SK-N-SH treated with all-trans-retinoic acid at 6 μM for 48 hours (cell line): ENCODE measurements around the gene ESPNL.

Experiments used
- ATAC-seq: fragments of 200-7000 bp; cut with Tn5 transposase; 3 replicates; pipeline ENCODE4 v1.9.1; 2020; ENCODE audit warnings: mild to moderate bottlenecking, moderate library complexity
- ARNTL ChIP-seq: fragments of 450-650 bp; formaldehyde crosslinking; IDR thresholded peaks from 2 replicates; pipeline ENCODE4 v1.5.0; 2020; ENCODE audit warnings: low read depth, mild to moderate bottlenecking, moderate library complexity, borderline replicate concordance
- BACH2 ChIP-seq: fragments of 250-450 bp; sonication (Bioruptor Pico); IDR thresholded peaks from 2 replicates; pipeline ENCODE4 v1.9.0; 2021; ENCODE audit warnings: mild to moderate bottlenecking, borderline replicate concordance
- ESRRG ChIP-seq: fragments of 250-450 bp; sonication (Bioruptor Pico); IDR thresholded peaks from 2 replicates; pipeline ENCODE4 v1.6.1; 2021; ENCODE audit warnings: mild to moderate bottlenecking
- GLIS3 ChIP-seq: fragments of 250-450 bp; sonication (Bioruptor Pico); IDR thresholded peaks from 2 replicates; pipeline ENCODE4 v1.5.0; 2020; ENCODE audit warnings: mild to moderate bottlenecking, moderate library complexity
- OSR1 ChIP-seq: fragments of 250-450 bp; sonication (Bioruptor Pico); IDR thresholded peaks from 2 replicates; pipeline ENCODE4 v1.8.0; 2022; ENCODE audit warnings: moderate library complexity, mild to moderate bottlenecking, inconsistent platforms
- PPARA ChIP-seq: fragments of 250-450 bp; sonication (Bioruptor Pico); IDR thresholded peaks from 2 replicates; pipeline ENCODE4 v1.5.0; 2020; ENCODE audit warnings: mild to moderate bottlenecking, borderline replicate concordance
- SNAI2 ChIP-seq: fragments of 250-450 bp; sonication (Bioruptor Pico); IDR thresholded peaks from 2 replicates; pipeline ENCODE4 v1.5.0; 2020; ENCODE audit warnings: mild to moderate bottlenecking, moderate library complexity
- TCF4 ChIP-seq: fragments of 250-450 bp; sonication (Bioruptor Pico); IDR thresholded peaks from 2 replicates; pipeline ENCODE4 v1.8.0; 2021; ENCODE audit warnings: mild to moderate bottlenecking, moderate library complexity, borderline replicate concordance
- TOX ChIP-seq: fragments of 250-450 bp; sonication (Bioruptor Pico); IDR thresholded peaks from 2 replicates; pipeline ENCODE4 v1.8.0; 2021; ENCODE audit warnings: mild to moderate bottlenecking, moderate library complexity, borderline replicate concordance
- ZC3H10 ChIP-seq: fragments of 250-450 bp; sonication (Bioruptor Pico); IDR thresholded peaks from 2 replicates; pipeline ENCODE4 v1.5.1; 2021; ENCODE audit warnings: mild to moderate bottlenecking, moderate library complexity
- ZFP3 ChIP-seq: fragments of 250-450 bp; sonication (Bioruptor Pico); IDR thresholded peaks from 2 replicates; pipeline ENCODE4 v1.5.0; 2020; ENCODE audit warnings: mild to moderate bottlenecking, moderate library complexity
- ZFP30 ChIP-seq: fragments of 450-650 bp; formaldehyde crosslinking; IDR thresholded peaks from 2 replicates; pipeline ENCODE4 v1.5.0; 2022; ENCODE audit warnings: mild to moderate bottlenecking, moderate library complexity
- ZNF565 ChIP-seq: fragments of 450-650 bp; formaldehyde crosslinking; conservative IDR thresholded peaks from 2 replicates; pipeline ENCODE4 v1.5.0; 2020; ENCODE audit warnings: low read depth, mild to moderate bottlenecking, moderate library complexity
- ZNF70 ChIP-seq: fragments of 450-650 bp; formaldehyde crosslinking; IDR thresholded peaks from 2 replicates; pipeline ENCODE4 v1.5.0; 2020; ENCODE audit warnings: mild to moderate bottlenecking, moderate library complexity
- ZNF8 ChIP-seq: fragments of 450-650 bp; formaldehyde crosslinking; IDR thresholded peaks from 2 replicates; pipeline ENCODE4 v1.5.0; 2020; ENCODE audit warnings: mild to moderate bottlenecking, moderate library complexity
- TF ChIP-seq, protein P1 (sequence below): fragments of 250-450 bp; sonication (Bioruptor Pico); IDR thresholded peaks from 2 replicates; pipeline ENCODE4 v1.5.1; 2021; ENCODE audit warnings: mild to moderate bottlenecking, moderate library complexity
- TF ChIP-seq, protein P2 (sequence below): fragments of 250-450 bp; sonication (Bioruptor Pico); IDR thresholded peaks from 2 replicates; pipeline ENCODE4 v1.5.1; 2020; ENCODE audit warnings: low read depth, mild to moderate bottlenecking, moderate library complexity
- TF ChIP-seq, protein P3 (sequence below): fragments of 250-450 bp; sonication (Bioruptor Pico); IDR thresholded peaks from 2 replicates; pipeline ENCODE4 v1.5.0; 2020; ENCODE audit warnings: mild to moderate bottlenecking, moderate library complexity
- TF ChIP-seq, protein P4 (sequence below): fragments of 250-450 bp; sonication (Bioruptor Pico); IDR thresholded peaks from 2 replicates; pipeline ENCODE4 v1.8.0; 2020; ENCODE audit warnings: mild to moderate bottlenecking, moderate library complexity, borderline replicate concordance

The ESPNL gene

DNA sequence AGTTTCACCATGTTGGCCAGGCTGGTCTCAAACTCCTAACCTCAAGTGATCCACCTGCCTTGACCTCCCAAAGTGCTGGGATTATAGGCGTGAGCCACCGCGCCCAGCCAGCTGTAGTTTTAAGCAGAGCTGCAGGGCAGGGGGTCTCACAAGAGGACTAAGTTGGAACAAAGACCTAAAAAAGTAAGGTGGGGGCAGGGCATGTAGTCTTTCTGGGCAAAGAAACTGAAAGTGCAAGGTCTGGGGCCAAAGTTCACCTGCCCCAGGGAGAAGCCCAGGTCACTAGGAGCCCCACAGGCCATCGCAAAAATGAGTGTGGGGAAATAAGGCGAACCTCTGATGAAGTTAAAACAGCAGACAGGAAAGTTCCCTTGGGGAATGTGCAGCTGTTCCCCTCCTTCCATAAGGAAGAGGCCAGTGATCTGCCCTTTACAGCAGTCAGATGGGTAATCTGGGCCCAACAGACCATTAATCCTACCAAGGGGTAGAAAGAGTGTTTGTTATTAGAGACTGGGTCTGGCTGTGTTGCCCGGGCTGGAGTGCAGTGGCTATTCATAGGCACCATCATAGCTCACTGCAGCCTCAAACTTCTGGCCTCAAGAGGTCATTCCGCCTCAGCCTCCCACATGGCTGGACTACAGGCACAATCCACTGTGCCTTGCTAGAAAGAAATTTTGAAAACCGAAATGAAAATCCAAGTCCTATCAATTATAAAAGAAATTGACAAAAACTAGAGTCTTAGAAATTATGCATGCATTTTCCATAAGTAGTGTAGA is 36.5 kb upstream of the ESPNL start:
- no peak for ATAC-seq
- TF ChIP-seq ESRRG (CRISPR knock-in tag) (no peak), ZC3H10 (CRISPR knock-in tag) (no peak), PPARA (CRISPR knock-in tag) (no peak), GLIS3 (CRISPR knock-in tag) (no peak), ZNF565 (CRISPR knock-in tag) (no peak), ZNF8 (CRISPR knock-in tag) (no peak), BACH2 (CRISPR knock-in tag) (no peak), ZFP3 (no peak), SNAI2 (CRISPR knock-in tag) (no peak), ZFP30 (CRISPR knock-in tag) (no peak), ZNF70 (CRISPR knock-in tag) (no peak)
- TF ChIP-seq, protein P1, sequence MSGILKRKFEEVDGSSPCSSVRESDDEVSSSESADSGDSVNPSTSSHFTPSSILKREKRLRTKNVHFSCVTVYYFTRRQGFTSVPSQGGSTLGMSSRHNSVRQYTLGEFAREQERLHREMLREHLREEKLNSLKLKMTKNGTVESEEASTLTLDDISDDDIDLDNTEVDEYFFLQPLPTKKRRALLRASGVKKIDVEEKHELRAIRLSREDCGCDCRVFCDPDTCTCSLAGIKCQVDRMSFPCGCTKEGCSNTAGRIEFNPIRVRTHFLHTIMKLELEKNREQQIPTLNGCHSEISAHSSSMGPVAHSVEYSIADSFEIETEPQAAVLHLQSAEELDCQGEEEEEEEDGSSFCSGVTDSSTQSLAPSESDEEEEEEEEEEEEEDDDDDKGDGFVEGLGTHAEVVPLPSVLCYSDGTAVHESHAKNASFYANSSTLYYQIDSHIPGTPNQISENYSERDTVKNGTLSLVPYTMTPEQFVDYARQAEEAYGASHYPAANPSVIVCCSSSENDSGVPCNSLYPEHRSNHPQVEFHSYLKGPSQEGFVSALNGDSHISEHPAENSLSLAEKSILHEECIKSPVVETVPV (CRISPR knock-in tag): no peak
- TF ChIP-seq, protein P2, sequence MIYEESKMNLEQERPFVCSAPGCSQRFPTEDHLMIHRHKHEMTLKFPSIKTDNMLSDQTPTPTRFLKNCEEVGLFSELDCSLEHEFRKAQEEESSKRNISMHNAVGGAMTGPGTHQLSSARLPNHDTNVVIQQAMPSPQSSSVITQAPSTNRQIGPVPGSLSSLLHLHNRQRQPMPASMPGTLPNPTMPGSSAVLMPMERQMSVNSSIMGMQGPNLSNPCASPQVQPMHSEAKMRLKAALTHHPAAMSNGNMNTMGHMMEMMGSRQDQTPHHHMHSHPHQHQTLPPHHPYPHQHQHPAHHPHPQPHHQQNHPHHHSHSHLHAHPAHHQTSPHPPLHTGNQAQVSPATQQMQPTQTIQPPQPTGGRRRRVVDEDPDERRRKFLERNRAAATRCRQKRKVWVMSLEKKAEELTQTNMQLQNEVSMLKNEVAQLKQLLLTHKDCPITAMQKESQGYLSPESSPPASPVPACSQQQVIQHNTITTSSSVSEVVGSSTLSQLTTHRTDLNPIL (CRISPR knock-in tag): no peak

DNA sequence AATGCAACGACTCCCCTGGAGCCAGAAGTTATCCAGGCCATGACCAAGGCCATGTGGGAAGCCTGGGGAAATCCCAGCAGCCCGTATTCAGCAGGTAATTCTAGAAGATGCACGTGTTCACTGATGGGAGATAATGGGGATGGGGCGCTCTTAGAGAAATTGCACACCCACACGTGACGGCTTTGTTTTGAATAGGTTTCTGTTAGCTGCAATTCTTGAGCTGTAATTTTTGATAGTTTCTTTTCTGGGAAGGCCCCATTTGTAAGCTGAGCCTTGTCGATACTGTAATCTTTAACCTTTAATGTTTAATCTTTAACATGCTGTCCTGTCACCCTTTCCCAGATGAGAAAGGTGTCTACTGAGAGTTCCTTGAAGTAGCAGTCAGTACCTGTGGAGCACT is 35.8 kb upstream of the ESPNL start:
- ATAC-seq: no peak
- TF ChIP-seq OSR1 (no peak), PPARA (CRISPR knock-in tag) (no peak), TCF4 (CRISPR knock-in tag) (no peak)
- TF ChIP-seq, protein P2 (CRISPR knock-in tag): no peak
- TF ChIP-seq, protein P3, sequence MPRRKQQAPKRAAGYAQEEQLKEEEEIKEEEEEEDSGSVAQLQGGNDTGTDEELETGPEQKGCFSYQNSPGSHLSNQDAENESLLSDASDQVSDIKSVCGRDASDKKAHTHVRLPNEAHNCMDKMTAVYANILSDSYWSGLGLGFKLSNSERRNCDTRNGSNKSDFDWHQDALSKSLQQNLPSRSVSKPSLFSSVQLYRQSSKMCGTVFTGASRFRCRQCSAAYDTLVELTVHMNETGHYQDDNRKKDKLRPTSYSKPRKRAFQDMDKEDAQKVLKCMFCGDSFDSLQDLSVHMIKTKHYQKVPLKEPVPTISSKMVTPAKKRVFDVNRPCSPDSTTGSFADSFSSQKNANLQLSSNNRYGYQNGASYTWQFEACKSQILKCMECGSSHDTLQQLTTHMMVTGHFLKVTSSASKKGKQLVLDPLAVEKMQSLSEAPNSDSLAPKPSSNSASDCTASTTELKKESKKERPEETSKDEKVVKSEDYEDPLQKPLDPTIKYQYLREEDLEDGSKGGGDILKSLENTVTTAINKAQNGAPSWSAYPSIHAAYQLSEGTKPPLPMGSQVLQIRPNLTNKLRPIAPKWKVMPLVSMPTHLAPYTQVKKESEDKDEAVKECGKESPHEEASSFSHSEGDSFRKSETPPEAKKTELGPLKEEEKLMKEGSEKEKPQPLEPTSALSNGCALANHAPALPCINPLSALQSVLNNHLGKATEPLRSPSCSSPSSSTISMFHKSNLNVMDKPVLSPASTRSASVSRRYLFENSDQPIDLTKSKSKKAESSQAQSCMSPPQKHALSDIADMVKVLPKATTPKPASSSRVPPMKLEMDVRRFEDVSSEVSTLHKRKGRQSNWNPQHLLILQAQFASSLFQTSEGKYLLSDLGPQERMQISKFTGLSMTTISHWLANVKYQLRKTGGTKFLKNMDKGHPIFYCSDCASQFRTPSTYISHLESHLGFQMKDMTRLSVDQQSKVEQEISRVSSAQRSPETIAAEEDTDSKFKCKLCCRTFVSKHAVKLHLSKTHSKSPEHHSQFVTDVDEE: no peak

DNA sequence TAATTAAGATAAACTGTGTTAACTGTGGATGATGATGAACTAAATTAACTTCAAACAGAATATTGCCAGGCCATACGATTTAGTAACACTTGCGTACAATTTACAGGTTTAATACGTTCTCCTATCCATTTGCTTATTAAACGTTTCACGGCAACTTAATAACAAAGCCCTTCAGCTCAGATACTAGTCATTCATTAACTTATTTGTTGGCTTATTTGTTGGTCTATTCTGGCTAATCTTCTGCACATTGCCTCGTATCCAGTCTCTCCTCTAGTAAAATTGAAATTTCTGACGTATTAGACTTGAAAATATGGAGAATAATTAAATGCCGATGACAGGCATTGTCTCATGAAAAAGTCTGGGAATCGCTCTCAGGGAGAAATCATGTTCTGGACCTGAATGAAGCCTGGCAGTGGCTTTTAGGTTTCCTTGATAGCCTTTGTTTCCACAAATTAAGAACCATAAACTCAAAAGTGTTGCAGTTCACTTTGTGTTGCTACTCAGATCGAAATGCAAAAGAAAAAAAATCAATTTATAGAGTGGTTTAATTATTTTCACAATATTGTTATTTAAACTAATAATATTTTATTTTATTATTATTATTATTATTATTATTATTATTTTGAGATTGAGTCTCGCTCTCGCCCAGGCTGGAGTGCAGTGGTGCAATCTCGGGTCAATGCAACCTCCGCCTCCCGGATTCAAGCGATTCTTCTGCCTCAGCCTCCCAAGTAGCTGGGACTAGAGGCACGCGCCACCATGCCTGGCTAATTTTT is 34.9 kb upstream of the ESPNL start:
- TF ChIP-seq OSR1 (no peak), TOX (CRISPR knock-in tag) (no peak), ZNF565 (CRISPR knock-in tag) (no peak), ZNF70 (CRISPR knock-in tag) (no peak), PPARA (CRISPR knock-in tag) (no peak), TCF4 (CRISPR knock-in tag) (no peak), ZNF8 (CRISPR knock-in tag) (no peak), ARNTL (CRISPR knock-in tag) (no peak), SNAI2 (CRISPR knock-in tag) (no peak), ESRRG (CRISPR knock-in tag) (no peak)
- TF ChIP-seq, protein P2 (CRISPR knock-in tag): no peak
- TF ChIP-seq, protein P1 (CRISPR knock-in tag): no peak
- TF ChIP-seq, protein P4, sequence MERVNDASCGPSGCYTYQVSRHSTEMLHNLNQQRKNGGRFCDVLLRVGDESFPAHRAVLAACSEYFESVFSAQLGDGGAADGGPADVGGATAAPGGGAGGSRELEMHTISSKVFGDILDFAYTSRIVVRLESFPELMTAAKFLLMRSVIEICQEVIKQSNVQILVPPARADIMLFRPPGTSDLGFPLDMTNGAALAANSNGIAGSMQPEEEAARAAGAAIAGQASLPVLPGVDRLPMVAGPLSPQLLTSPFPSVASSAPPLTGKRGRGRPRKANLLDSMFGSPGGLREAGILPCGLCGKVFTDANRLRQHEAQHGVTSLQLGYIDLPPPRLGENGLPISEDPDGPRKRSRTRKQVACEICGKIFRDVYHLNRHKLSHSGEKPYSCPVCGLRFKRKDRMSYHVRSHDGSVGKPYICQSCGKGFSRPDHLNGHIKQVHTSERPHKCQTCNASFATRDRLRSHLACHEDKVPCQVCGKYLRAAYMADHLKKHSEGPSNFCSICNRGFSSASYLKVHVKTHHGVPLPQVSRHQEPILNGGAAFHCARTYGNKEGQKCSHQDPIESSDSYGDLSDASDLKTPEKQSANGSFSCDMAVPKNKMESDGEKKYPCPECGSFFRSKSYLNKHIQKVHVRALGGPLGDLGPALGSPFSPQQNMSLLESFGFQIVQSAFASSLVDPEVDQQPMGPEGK (CRISPR knock-in tag): no peak
- TF ChIP-seq, protein P3: no peak
- ATAC-seq: no peak
